Measurements from ENCODE around the gene BTBD1.

BTBD1 gene

DNA sequence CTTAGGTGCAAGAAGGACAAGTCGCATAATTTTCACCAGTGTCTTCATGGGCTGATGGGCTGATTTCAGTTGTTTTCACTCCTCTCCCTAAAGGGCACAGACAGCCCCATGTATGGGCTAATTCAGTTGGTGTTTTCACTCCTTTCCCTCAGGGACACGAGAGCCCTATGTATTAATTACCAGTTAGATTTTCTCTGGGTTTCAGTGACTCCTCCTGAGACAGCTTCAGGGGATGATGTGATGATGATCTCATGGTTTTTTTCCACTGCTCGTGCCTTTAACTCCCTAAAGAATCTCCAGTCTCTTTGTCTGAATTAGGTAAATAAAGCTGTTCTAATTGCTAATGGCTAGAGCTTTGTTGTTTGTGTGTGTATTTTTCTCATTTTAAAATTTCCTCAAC is 71.1 kb downstream of the BTBD1 start:
- no peak for DNase-seq (ENCODE audit: low read depth in 3 of 3, low spot score in 1 of 3)

DNA sequence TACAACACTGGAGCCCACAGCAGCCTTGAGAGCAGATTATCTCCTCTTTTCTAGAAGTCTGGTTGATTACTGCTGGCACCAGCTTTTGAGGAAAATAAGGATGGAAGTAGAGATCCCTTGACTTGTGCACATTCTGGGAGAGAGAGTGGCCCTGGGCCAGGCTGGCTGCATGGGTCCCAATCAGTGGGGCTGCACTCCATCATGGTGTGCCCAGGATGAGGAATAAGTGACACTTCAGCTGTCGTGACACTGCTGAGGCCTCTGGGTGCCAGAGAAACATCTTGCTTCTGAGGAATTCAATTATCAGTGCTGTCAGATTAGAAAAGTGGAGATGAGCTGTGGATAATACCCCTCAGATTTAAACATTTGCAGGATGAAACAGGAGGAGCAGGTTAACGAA is 72.0 kb downstream of the BTBD1 start:
- DNase-seq (ENCODE audit: low read depth in 3 of 3, low spot score in 1 of 3): no peak

DNA sequence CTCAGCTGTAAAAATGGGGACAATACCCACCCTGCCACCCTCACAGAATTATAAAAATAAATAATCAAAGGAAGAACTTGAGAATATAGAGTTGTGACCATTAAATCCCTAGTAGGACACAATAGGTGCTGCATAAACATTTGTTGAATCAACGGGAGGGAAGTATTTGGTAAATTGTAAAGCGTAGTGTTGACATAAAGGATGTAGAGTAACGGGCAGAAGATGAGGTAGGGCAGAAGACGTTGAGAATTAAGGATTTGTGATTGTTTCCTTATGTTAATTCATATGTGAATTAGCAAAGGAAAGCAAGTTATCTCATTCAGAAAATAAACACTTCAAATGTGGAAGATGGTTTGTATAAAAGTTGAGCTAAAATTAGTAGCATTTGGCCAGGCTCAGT is 73.9 kb downstream of the BTBD1 start:
- no peak for DNase-seq (ENCODE audit: low read depth in 3 of 3, low spot score in 1 of 3)

DNA sequence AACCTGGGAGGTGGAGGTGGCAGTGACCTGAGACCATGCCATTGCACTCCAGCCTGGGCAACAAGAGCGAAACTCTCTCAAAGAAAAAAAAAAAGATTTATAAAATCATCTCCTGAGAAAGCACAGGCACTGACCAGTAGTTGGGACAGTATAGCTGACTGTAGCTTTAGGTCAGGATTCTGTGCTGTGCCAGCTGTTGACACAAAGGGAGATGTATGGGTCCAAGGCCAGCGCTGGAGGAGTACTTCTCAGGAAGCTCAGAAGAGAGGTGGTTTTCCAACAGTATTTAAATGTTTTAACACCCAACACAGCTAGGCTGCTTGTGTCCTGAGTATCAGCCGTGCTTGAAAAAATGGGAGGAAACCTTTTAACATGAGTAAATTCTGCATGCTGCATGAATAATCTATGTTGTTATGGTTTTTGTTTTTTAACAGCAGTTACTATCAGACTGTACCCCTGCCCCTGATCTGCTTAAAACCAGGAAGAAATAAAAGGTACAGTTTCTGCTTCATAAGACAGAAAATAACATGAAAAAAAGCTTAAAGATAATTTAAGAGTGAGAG is 74.5 kb downstream of the BTBD1 start:
- DNase-seq (ENCODE audit: low read depth in 3 of 3, low spot score in 1 of 3): no peak

DNA sequence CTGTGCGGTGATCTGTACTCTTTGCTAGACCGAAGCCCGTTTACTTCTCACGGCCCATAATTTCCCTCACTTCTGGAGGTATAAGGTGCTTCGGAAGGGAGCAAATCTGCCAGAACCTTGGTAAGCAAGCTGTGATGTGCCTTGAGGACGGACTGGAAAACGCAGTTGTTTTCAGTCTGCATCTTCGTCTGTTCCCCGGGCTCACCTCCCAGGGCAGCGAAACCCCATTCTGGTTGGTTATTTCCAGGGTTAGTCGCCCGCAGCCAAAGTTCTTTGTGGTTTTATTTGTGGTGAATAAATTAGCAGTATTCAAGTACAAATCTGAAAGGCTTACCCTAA is 80.6 kb downstream of the BTBD1 start:
- no peak for DNase-seq (ENCODE audit: low read depth in 3 of 3, low spot score in 1 of 3)

DNA sequence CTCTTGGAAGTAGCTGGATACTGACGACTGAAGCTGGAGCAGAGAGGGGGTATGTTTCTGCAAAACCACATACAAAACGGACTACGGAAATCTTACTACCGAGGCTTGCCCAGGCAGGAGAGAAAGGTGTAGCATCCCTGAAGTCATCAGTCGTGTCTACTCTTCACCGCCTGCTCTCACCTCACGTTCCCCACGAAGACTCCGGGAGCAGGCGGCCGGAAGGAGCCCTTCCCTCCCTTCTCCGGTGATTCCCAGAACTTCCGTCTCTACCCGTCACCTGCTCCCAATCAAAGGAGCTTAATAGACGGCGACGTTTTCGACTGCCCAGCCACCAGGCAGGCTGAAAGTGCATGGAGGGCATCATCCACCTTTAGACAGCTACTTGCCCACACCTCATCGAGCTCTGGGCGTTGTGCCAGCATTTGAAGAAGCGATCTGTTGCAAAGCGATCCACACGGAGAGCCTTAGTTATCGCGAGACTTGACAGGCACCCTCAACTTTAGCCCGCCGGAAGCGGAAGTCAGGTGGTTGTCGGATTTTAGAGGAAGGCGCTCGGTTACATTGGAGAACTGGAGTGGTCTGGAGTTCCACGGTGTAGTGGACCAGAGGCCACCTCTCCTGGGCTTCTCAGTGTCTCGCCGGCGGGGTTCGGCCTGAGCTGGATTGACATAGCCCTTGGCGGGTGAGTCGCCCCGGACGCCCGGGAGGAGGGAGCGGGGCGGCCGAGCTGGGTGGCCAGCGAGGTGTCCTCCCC is 81.2 kb downstream of the BTBD1 start, which contains the start of gene RAMAC:
Gene RAMAC (plus strand): TSS at position 523 of the 754 bp plus-strand sequence. CDS start 2,809 bp downstream, outside the sequence.
- peak; percentile 73 to 88 (median 79) for DNase-seq (ENCODE audit: low read depth in 3 of 3, low spot score in 1 of 3)

DNA sequence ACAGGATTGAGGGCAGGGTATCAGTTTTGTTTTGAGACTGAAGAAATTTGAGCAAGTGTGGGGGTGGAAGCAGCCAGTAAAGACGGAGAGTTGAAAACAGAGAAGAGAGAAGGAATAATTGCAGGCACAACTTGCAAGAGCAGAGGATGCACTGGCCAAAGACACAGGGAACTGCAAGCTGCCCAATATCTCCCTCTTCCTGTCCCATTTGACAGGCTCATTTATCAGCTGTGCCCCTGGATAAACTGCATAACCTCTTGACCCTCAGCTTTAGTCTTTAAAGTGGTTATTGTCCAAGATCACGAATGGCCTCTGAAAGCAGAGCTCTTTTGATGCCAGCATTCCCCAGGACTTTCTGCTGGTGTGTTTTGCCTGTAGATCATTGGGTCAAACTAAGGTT is 86.1 kb downstream of the BTBD1 start:
- no peak for DNase-seq (ENCODE audit: low read depth in 3 of 3, low spot score in 1 of 3)

DNA sequence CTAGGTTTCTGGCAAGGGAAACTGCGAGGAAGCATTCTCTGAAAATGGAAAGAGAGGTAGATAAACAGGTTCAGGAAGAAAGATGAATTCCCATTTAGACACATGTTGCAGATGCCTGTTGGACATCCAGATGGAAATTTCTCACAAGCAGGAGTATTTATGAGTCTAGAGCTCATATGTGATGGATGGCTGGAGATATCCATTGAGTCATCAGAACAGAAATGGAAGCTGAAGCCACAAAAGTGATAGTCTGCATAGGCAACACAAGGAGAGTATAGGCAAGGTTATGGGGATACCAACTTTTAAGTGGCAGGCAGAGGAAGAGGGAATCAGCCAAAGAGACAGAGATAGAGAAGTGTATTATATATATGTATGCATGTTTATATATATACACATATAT is 87.3 kb downstream of the BTBD1 start:
- DNase-seq (ENCODE audit: low read depth in 3 of 3, low spot score in 1 of 3): no peak

DNA sequence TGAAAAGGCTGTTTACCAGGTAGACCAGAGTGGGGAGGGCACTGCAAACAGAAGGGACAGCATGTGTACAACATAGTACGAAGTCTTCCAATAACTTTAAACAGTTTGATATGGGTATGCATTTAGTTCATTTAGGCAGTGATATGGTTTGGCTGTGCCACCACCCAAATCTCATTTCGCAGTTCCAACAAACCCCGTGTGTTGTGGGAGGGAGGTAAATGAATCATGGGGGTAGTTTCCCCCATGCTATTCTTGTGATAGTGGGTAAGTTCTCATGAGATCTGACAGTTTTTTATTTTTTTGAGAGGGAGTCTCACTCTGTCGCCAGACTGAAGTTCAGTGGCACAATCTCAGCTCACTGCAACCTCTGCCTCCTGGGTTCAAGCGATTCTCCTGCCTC is 88.6 kb downstream of the BTBD1 start:
- DNase-seq (ENCODE audit: low read depth in 3 of 3, low spot score in 1 of 3): no peak

DNA sequence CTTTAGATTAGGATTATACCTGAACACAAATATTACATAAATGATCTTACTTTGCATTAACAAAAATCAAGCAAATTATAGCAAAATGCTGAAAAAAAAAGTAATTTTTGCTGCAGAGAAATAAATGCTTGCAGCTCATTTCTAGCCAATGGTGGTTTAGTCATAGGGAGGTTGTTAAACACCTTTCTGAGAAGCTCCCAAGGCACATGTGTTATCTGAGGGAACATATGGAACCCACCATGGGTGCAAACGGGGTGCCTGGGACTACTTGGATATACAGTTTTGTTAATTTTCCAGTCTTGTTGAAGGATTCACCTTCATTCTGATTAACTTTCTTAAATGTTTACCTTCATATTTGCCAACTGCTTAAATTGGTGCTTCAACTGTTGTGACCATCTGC is 90.0 kb downstream of the BTBD1 start:
- DNase-seq (ENCODE audit: low read depth in 3 of 3, low spot score in 1 of 3): no peak

DNA sequence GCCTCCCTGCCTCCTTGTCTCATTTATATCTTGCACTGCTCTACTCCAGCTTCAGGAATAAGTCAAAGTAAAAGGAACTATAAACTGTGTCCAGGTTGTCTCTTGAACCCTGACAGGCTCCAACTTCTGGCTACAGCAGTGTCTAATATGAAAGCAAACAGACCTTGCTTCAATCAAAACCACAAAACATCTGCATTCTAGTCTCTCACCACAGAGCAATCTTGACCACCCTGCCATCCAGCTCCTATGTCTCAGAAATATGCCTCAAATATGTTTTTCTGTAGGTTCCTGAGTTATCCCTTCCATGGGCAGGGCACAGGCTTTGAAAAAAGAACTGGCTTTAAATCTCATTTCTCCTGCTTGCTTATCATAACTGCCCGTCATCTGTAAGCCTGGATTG is 94.1 kb downstream of the BTBD1 start:
- DNase-seq (ENCODE audit: low read depth in 3 of 3, low spot score in 1 of 3): no peak

DNA sequence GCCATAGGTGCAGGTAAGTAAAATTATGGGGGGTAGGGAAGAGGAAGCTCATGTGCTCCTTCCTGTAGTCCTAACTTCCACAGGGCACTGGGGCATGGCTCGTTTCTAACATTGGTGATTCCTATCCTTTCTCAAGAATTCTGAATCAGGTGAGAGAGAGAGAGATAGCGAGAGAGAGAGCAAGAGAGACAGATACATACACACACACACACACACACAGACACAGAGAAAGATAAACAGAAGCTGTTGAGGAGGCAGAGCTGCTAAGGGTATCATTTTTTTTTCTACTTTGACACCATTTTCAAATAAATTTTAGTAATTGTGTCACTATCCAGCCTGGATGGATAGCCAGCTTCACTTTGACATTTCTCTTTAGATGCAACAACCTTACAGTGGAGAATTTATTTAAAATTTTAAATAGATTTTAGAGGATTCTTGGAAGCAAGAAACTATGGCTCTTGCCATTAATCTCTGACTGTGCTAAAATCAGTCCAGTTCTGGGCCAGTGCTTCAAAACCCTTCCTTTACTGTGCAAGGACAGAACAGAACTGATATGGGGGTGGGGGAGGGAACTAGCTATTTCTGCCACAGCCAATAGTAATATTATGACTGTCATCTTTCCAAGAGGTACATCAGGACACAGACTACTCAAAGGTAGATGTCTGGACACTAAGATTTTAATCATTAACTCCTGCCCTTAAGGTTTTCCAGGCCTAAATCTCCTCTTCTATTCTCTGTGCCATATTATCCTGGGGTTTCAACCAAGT is 95.7 kb downstream of the BTBD1 start:
- DNase-seq (ENCODE audit: low read depth in 3 of 3, low spot score in 1 of 3): no peak

DNA sequence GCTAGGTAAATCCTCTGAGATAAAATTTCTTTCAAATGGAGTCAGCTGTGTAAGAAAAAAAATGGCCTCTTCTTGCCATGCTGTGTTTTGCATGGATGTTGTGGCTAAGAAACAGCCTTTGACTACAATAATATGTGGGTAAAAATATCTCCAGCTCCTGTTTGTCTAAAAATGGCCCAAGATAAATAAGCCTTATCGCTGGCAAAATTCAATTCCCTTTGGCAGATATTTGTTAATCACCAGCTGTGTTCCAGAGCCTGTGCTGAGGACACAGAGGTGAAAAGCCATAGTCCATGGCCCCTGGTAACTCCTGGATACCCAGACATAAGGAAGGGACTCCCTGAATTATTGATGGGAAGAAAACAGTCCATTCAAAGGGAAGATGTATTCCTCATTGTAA is 96.4 kb downstream of the BTBD1 start:
- no peak for DNase-seq (ENCODE audit: low read depth in 3 of 3, low spot score in 1 of 3)

DNA sequence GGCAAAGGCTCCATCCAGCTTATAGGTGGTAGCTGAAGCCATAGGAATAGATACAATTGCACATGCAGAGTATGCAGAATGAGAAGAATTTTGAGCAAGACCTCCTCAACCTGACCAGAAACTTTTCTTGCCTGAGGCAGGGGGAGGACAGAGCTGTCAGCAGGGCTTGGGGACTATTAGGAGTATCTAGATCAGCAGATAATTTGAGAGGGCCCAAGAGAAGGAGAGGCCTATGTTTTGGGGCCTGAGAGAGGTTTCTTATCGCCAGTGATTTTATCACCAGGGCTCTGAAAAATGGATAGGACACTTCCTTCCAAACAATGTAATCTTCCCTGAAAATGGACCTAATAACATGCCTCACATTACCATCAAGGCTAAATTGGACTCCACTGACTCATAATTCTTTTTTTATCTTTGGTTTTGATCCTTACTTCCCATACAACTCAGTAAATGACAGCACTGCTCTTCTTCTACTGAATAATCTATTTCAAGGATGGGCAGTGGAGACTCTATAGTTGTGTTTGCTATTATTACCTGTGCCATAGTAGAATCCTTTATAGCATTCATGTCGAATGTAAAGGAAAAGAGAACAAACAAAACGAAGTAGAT is 96.9 kb downstream of the BTBD1 start:
- no peak for DNase-seq (ENCODE audit: low read depth in 3 of 3, low spot score in 1 of 3)

DNA sequence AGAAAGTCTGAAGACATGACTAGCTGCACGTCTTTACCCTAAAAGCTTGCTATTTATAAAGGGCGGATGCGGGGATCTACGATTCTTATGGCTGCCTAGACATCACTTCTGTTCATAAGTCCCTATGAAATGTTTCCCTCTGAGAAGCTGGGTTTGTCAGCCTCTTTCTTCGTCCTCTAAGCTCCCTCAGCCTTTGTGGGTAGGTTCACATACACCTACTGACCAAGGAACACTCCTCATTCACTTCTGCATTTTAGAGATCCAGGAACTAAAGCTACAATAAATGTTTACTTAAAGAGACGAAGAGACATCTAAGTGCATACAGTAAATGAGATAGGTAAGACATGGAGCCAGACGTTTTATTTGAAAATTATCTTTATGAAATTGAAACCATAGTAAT is 97.7 kb downstream of the BTBD1 start:
- DNase-seq (ENCODE audit: low read depth in 3 of 3, low spot score in 1 of 3): no peak

DNA sequence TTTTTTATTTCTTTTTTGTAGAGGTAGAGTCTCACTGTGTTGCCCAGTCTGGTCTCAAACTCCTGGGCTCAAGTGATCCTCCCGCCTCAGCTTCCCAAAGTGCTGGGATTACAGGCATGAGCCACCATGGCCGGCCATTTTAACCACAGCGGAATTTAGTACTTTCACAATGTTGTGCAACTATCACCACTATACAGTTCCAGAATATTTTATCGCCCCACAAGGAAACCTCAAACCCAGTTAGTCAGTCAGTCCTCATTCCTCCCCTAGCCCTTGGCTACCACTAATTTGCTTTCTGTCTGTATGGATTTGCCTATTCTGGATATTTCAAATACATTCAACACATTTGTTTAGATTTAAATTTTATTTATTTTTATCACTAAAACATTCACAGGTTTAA is 99.0 kb downstream of the BTBD1 start:
- no peak for DNase-seq (ENCODE audit: low read depth in 3 of 3, low spot score in 1 of 3)

DNA sequence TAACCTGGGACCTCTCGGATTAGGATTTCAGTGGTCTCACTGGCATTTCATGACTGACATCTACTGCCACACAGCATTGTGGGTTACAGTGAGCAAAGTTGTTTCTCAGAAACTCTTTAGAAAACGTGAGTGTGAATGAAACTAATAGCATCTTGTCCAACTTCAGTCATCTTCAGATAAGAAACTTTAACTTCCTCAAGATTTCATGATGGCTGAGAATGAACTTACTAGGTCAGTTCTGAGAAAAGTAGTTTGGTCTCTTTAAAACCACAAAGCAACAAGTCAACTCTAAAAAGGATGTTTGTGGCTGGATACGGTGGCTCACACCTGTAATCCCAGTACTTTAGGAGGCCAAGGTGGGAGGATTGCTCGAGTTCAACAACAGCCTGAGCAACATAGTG is 100.4 kb downstream of the BTBD1 start:
- no peak for DNase-seq (ENCODE audit: low read depth in 3 of 3, low spot score in 1 of 3)
